Liver (tissue), 9 donors: ENCODE results near the gene SMOC2. TPM values are rescaled to one million over a fixed set of nuclear protein-coding genes. Genes with fewer than 3 reads are reported as not detected.

ENCODE experiments used
- DNase-seq: peaks from one replicate; pipeline ENCODE4 v3.0.0-alpha.2; 2017; ENCODE audit warnings: low spot score
- H3K27ac ChIP-seq, 2 donors: one replicate each; pipeline ENCODE4 v1.7.0; 2013; ENCODE audit warnings: inconsistent platforms in 2 of 2, low read length in 2 of 2, control low read depth in 1 of 2, low read depth in 1 of 2, mild to moderate bottlenecking in 1 of 2
- H3K27me3 ChIP-seq, 4 donors: one replicate each; pipeline versions ENCODE4 v1.6.1 to v1.7.0; 2013; ENCODE audit warnings: low read length in 3 of 4, inconsistent platforms in 1 of 4, mild to moderate bottlenecking in 1 of 4, moderate library complexity in 1 of 4; ENCODE audit not compliant: control insufficient read depth in 4 of 4, insufficient read depth in 4 of 4
- H3K36me3 ChIP-seq, 4 donors: one replicate each; pipeline versions ENCODE4 v1.6.1 to v1.7.0; 2013; ENCODE audit warnings: low read length in 3 of 4, mild to moderate bottlenecking in 3 of 4, low read depth in 1 of 4, moderate library complexity in 1 of 4; ENCODE audit not compliant: control insufficient read depth in 4 of 4, insufficient read depth in 3 of 4
- H3K4me1 ChIP-seq, 4 donors: one replicate each; pipeline versions ENCODE4 v1.6.1 to v1.7.0; 2013; ENCODE audit warnings: low read length in 3 of 4, mild to moderate bottlenecking in 3 of 4, moderate library complexity in 1 of 4; ENCODE audit not compliant: control insufficient read depth in 4 of 4, insufficient read depth in 4 of 4
- H3K4me3 ChIP-seq, 3 donors: one replicate each; pipeline versions ENCODE4 v1.6.1 to v1.7.0; 2013; ENCODE audit warnings: low read length in 3 of 3, control low read depth in 1 of 3, low read depth in 1 of 3, mild to moderate bottlenecking in 1 of 3
- H3K9ac ChIP-seq, 2 donors: one replicate each; pipeline ENCODE4 v1.7.0; 2013; ENCODE audit warnings: low read length in 2 of 2, mild to moderate bottlenecking in 2 of 2, moderate library complexity in 2 of 2, control low read depth in 1 of 2, low read depth in 1 of 2
- H3K9me3 ChIP-seq, 4 donors: one replicate each; pipeline versions ENCODE4 v1.6.1 to v1.7.0; 2013; ENCODE audit warnings: low read length in 3 of 4; ENCODE audit not compliant: control insufficient read depth in 4 of 4
- ATF3 ChIP-seq: IDR thresholded peaks from 2 replicates; pipeline ENCODE4 v1.6.1; 2016; ENCODE audit warnings: antibody characterized with exemption
- CTCF ChIP-seq: fragments of 150-350 bp; IDR thresholded peaks from 2 replicates; pipeline ENCODE4 v1.5.1; 2017; ENCODE audit warnings: improper control_type of control experiment, low read depth, low read length; ENCODE audit not compliant: missing input control
- FOXA1 ChIP-seq: IDR thresholded peaks from 2 replicates; pipeline ENCODE4 v1.6.1; 2016; ENCODE audit warnings: antibody characterized with exemption
- FOXA2 ChIP-seq: IDR thresholded peaks from 2 replicates; pipeline ENCODE4 v1.6.1; 2016; ENCODE audit warnings: antibody characterized with exemption
- GABPA ChIP-seq, 2 donors: IDR thresholded peaks in 1 of 2; conservative IDR thresholded peaks in 1 of 2; 2 replicates each; pipeline ENCODE4 v1.6.1; 2016; ENCODE audit warnings: antibody characterized with exemption in 2 of 2, mild to moderate bottlenecking in 1 of 2, moderate library complexity in 1 of 2
- HNF4A ChIP-seq, 2 donors: conservative IDR thresholded peaks; 2 replicates each; pipeline ENCODE4 v1.6.1; 2016; ENCODE audit warnings: antibody characterized with exemption in 2 of 2, mild to moderate bottlenecking in 2 of 2
- HNF4G ChIP-seq: IDR thresholded peaks from 2 replicates; pipeline ENCODE4 v1.6.1; 2016; ENCODE audit warnings: antibody characterized with exemption
- JUND ChIP-seq, 2 donors: IDR thresholded peaks; 2 replicates each; pipeline ENCODE4 v1.6.1; 2016; ENCODE audit warnings: antibody characterized with exemption in 2 of 2
- MAX ChIP-seq: IDR thresholded peaks from 2 replicates; pipeline ENCODE4 v1.6.1; 2016; ENCODE audit warnings: antibody characterized with exemption
- NR2F2 ChIP-seq: IDR thresholded peaks from 2 replicates; pipeline ENCODE4 v1.6.1; 2016; ENCODE audit warnings: antibody characterized with exemption
- RAD21 ChIP-seq, 2 donors: IDR thresholded peaks; 2 replicates each; pipeline ENCODE4 v1.6.1; 2016; ENCODE audit warnings: antibody characterized with exemption in 2 of 2, mild to moderate bottlenecking in 2 of 2
- REST ChIP-seq: IDR thresholded peaks from 2 replicates; pipeline ENCODE4 v1.6.1; 2016; ENCODE audit warnings: antibody characterized with exemption, mild to moderate bottlenecking
- RXRA ChIP-seq, 2 donors: IDR thresholded peaks; 2 replicates each; pipeline ENCODE4 v1.6.1; 2017 to 2018; ENCODE audit warnings: antibody characterized with exemption in 2 of 2, mild to moderate bottlenecking in 1 of 2
- SP1 ChIP-seq: IDR thresholded peaks from 2 replicates; pipeline ENCODE4 v1.6.1; 2018; ENCODE audit warnings: antibody characterized with exemption, mild to moderate bottlenecking
- TAF1 ChIP-seq: conservative IDR thresholded peaks from 2 replicates; pipeline ENCODE4 v1.6.1; 2016; ENCODE audit warnings: antibody characterized with exemption, mild to moderate bottlenecking
- YY1 ChIP-seq: IDR thresholded peaks from 2 replicates; pipeline ENCODE4 v1.6.1; 2016; ENCODE audit warnings: antibody characterized with exemption, mild to moderate bottlenecking
- ZBTB33 ChIP-seq: IDR thresholded peaks from 2 replicates; pipeline ENCODE4 v1.6.1; 2016; ENCODE audit warnings: antibody characterized with exemption
- WGBS: extraction: QIAGEN DNeasy Blood & Tissue Kit; methylation state at CpG from one replicate; pipeline ENCODE4 v1.1.7; 2013; 5-methylcytosine and 5-hydroxymethylcytosine counted together
- polyA plus RNA-seq, 2 donors: library from polyadenylated mRNA; stranded (reverse) in 1 of 2; unstranded in 1 of 2; fragments of 200-250 nt in 1 of 2; fragments of >200 nt in 1 of 2; fragmentation: Nextera tagmentation in 1 of 2; extraction: Ambion mirVana in 1 of 2; gene quantifications; one replicate each; pipeline versions ENCODE4 v1.2.1 to v1.2.3, GENCODE V29; 2013 to 2015
- total RNA-seq, 2 donors: library from RNA; depleted of rRNA; stranded (reverse); fragments of >200 nt; gene quantifications; one replicate each; pipeline ENCODE4 v1.2.3, GENCODE V29; 2014
- donor health status: healthy.
- donor health status: healthy.
- donor health status: healthy.
- donor health status: healthy.
- donor health status: healthy.

Gene SMOC2
- total and polyA plus RNA-seq, 4 donors: 0.23 to 1.9 (median 1.1) TPM

- no peaks in the 10 kb centered on the region for H3K4me1 ChIP-seq
- H3K27ac ChIP-seq: no peak overlapping the region
- no peak for DNase-seq
- H3K4me3 ChIP-seq: no peak overlapping the region
- no peaks in the 10 kb centered on the region for H3K36me3 ChIP-seq
- no peaks in the 10 kb centered on the region for H3K9me3 ChIP-seq
- H3K27me3 ChIP-seq: no peaks in the 10 kb centered on the region
- 44% methylated on average over 15 of the region's 15 CpGs for WGBS
- TF ChIP-seq HNF4A (conservative IDR thresholded peaks at IDR 0.05) (no peak), FOXA1 (no peak), FOXA2 (no peak), HNF4G (no peak), REST (no peak), RAD21 (IDR thresholded peaks at IDR 0.05) (no peak), RXRA (IDR thresholded peaks at IDR 0.05) (no peak), TAF1 (no peak), YY1 (no peak), ZBTB33 (no peak), JUND (IDR thresholded peaks at IDR 0.05) (no peak), CTCF (no peak), GABPA (IDR thresholded peaks at IDR 0.05 in 1 of 2, conservative IDR thresholded peaks at IDR 0.05 in 1 of 2) (no peak), ATF3 (no peak), NR2F2 (no peak), SP1 (no peak), MAX (no peak)
- H3K9ac ChIP-seq: no peak overlapping the region
Measured at GRCh38 chr6:168540713-168541291, 99.8 kb downstream of the SMOC2 start.

GRCh38 chr6:168541307-168541706 lies 100.3 kb downstream of the SMOC2 start:
- 63% methylated on average over 4 of the region's 4 CpGs for WGBS
- no peaks in the 10 kb centered on the region for H3K4me1 ChIP-seq
- TF ChIP-seq FOXA2 (no peak), TAF1 (no peak), RXRA (IDR thresholded peaks at IDR 0.05) (no peak), REST (no peak), FOXA1 (no peak), HNF4A (conservative IDR thresholded peaks at IDR 0.05) (no peak), SP1 (no peak)

More at GRCh38 chr6:168541307-168541706, 100.3 kb downstream of the SMOC2 start:
- Histone ChIP-seq H3K4me3 (no peak overlapping the region), H3K27me3 (no peaks in the 10 kb centered on the region), H3K27ac (no peak overlapping the region), H3K9me3 (no peaks in the 10 kb centered on the region), H3K9ac (no peak overlapping the region), H3K36me3 (no peaks in the 10 kb centered on the region)
- DNase-seq: no peak
